Fibroblast of skin of right quadriceps (primary cell): ENCODE data around the gene GOLGA6L10.

Source experiments
- DNase-seq: peaks from one replicate; pipeline ENCODE4 v3.0.0-alpha.2; 2013

The GOLGA6L10 gene

DNA sequence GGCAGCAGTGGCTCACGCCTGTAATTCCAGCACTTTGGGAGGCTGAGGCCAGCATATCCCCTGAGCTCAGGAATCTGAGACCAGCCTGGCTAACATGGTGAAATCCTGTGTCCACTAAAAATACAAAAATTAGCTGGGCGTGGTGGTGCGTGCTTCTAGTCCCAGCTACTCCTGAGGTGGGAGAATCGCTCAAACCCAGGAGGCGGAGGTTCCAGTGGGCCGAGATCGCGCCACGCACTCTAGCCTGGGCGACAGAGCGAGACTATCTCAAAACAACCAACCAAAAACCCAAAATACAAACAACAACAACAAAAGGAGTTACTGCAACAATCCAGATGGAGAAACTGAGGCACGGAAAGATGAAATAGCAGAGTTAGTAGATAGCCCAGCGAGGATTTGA is 51.2 kb downstream of the GOLGA6L10 start:
- no peak for DNase-seq

DNA sequence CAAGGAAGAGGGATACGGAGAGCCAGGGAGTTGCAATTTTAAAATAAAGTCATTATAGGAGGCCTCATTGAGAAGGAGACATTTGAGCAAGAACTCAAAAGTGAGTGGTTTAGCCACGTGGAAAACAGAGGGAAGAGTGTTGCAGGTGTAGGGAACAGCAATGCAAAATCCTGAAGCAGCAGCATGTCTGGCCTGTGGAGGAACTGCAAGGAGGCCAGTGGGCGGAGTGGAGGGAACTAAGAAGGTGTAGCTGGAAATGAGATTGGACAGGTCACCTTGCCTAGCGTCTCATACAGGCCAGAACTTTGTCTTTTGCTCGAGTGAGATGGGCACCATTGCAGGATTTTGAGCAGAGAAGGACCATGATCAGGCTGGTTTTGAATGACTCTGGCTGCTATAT is 51.7 kb downstream of the GOLGA6L10 start:
- no peak for DNase-seq

DNA sequence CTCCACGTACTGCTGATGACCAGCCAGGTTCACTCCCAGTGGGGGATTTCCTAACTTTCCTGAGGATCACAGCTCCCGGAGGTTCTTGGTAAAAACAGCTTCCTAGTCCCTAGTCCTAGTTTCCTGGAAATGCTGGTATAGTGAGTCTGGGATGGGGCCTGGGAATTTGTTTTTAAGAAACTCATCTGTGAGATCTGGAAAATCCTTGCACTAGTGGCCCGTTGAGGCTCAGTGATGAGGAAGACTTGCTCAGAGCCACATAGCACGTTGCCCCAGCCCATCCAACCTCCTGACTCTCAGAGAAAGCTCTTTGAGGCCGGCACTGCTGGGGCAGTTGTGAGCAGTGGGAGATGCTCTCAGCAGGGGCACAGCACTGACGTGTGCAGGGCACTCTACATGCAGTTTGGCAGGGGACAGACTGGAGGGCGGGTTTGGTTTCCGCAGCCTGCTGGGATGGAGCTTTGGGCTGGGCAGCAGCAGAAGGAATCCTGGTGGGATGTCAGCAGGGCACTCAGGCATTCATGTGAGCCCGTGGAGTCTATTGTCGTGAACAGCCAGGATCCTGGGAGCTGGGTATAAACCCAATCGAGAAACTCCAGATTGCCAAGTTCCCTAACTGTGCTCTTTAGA is 55.1 kb downstream of the GOLGA6L10 start:
- no peak for DNase-seq

DNA sequence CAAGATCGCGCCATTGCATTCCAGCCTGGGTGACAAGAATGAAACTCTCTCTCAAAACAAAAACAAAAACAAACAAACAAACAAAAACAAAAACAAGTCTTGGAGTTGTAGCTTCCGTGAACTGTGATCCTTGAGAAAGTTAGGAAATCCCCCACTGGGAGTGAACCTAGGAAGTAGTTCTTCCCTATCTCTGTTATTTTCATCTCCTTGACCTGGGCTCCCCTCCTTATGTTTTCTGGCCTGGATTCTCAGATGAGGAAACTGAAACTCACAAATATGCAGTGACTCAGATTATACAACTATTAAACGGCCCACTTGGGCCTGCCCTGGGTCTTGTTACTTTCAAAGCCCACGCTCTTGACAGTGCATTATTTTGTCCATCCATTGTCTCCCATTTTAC is 57.0 kb downstream of the GOLGA6L10 start:
- DNase-seq: no peak
